ENCODE results near the gene CSMD2.

DNA sequence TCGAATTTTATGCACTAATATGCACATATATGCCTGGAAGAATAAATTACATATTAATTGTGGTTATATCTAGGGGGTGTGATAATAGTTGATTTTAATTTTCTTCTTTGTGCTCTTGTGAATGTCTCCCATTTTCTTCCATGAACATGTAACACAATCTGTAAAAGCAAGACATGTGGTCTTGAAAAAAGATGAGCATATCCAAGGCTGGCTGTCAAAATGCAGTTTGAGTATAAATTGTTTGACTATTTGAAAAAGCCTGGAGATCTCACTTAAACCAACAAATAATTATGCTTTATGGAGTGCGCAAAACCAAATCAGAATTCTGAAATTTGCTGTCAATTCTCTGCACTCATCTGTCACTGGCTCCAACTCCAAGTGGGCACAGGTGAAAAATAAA lies 157.3 kb downstream of the CSMD2 start:
- TF ChIP-seq ZNF8 (CRISPR knock-in tag; IDR thresholded peaks at IDR 0.05) (no peak), ZFP3 (CRISPR knock-in tag; IDR thresholded peaks at IDR 0.05) (no peak), SNAI2 (CRISPR knock-in tag; IDR thresholded peaks at IDR 0.05) (no peak), GLIS3 (CRISPR knock-in tag; IDR thresholded peaks at IDR 0.05) (no peak), PPARA (CRISPR knock-in tag; IDR thresholded peaks at IDR 0.05; ENCODE audit: borderline replicate concordance) (no peak), ISL1 (CRISPR knock-in tag; IDR thresholded peaks at IDR 0.05) (no peak), RARB (CRISPR knock-in tag; IDR thresholded peaks at IDR 0.05) (no peak), ZNF70 (CRISPR knock-in tag; IDR thresholded peaks at IDR 0.05) (no peak)
- TF ChIP-seq, protein P1, sequence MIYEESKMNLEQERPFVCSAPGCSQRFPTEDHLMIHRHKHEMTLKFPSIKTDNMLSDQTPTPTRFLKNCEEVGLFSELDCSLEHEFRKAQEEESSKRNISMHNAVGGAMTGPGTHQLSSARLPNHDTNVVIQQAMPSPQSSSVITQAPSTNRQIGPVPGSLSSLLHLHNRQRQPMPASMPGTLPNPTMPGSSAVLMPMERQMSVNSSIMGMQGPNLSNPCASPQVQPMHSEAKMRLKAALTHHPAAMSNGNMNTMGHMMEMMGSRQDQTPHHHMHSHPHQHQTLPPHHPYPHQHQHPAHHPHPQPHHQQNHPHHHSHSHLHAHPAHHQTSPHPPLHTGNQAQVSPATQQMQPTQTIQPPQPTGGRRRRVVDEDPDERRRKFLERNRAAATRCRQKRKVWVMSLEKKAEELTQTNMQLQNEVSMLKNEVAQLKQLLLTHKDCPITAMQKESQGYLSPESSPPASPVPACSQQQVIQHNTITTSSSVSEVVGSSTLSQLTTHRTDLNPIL (CRISPR knock-in tag; IDR thresholded peaks at IDR 0.05; ENCODE audit: low read depth), result no peak
- TF ChIP-seq, protein P2, sequence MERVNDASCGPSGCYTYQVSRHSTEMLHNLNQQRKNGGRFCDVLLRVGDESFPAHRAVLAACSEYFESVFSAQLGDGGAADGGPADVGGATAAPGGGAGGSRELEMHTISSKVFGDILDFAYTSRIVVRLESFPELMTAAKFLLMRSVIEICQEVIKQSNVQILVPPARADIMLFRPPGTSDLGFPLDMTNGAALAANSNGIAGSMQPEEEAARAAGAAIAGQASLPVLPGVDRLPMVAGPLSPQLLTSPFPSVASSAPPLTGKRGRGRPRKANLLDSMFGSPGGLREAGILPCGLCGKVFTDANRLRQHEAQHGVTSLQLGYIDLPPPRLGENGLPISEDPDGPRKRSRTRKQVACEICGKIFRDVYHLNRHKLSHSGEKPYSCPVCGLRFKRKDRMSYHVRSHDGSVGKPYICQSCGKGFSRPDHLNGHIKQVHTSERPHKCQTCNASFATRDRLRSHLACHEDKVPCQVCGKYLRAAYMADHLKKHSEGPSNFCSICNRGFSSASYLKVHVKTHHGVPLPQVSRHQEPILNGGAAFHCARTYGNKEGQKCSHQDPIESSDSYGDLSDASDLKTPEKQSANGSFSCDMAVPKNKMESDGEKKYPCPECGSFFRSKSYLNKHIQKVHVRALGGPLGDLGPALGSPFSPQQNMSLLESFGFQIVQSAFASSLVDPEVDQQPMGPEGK (CRISPR knock-in tag; IDR thresholded peaks at IDR 0.05; ENCODE audit: borderline replicate concordance), result no peak

Measured in SK-N-SH treated with all-trans-retinoic acid at 6 μM for 48 hours (cell line).